GM06990 (cell line): Measurements from ENCODE around the gene DGKB.

Experiments used
- DNase-seq: peaks from one replicate; pipeline ENCODE4 v3.0.0-alpha.2; 2011; ENCODE audit not compliant: insufficient read length; ENCODE audit errors: extremely low read depth
- H3K27me3 ChIP-seq: replicated peaks from 2 replicates; pipeline ENCODE4 v1.6.0; 2011; ENCODE audit warnings: low read length; ENCODE audit not compliant: control insufficient read depth, insufficient read depth
- H3K36me3 ChIP-seq: 2 replicates; pipeline ENCODE4 v1.5.1; 2011; ENCODE audit warnings: low read length; ENCODE audit not compliant: control insufficient read depth, insufficient read depth
- H3K4me3 ChIP-seq: replicated peaks from 2 replicates; pipeline ENCODE4 v1.5.1; 2011; ENCODE audit warnings: low read depth, mild to moderate bottlenecking, control low read depth, low read length
- TF ChIP-seq, protein P1 (sequence below): IDR thresholded peaks from 2 replicates; pipeline ENCODE4 v1.5.1; 2011; ENCODE audit warnings: low read length, control low read depth, mild to moderate bottlenecking, inconsistent platforms; ENCODE audit not compliant: insufficient read depth, poor library complexity, severe bottlenecking

Gene DGKB

GRCh38 chr7:14902589-14903067 lies at the start of gene DGKB:
Gene DGKB, minus strand, starts transcription at chr7:14902751.
- no peak for DNase-seq
- TF ChIP-seq, protein P1, sequence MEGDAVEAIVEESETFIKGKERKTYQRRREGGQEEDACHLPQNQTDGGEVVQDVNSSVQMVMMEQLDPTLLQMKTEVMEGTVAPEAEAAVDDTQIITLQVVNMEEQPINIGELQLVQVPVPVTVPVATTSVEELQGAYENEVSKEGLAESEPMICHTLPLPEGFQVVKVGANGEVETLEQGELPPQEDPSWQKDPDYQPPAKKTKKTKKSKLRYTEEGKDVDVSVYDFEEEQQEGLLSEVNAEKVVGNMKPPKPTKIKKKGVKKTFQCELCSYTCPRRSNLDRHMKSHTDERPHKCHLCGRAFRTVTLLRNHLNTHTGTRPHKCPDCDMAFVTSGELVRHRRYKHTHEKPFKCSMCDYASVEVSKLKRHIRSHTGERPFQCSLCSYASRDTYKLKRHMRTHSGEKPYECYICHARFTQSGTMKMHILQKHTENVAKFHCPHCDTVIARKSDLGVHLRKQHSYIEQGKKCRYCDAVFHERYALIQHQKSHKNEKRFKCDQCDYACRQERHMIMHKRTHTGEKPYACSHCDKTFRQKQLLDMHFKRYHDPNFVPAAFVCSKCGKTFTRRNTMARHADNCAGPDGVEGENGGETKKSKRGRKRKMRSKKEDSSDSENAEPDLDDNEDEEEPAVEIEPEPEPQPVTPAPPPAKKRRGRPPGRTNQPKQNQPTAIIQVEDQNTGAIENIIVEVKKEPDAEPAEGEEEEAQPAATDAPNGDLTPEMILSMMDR = no peak
- H3K4me3 ChIP-seq = no peak within 1 kb of the TSS
- H3K36me3 ChIP-seq = no peaks in the 10 kb centered on the region
- H3K27me3 ChIP-seq = no peaks in the 10 kb centered on the region

DNA sequence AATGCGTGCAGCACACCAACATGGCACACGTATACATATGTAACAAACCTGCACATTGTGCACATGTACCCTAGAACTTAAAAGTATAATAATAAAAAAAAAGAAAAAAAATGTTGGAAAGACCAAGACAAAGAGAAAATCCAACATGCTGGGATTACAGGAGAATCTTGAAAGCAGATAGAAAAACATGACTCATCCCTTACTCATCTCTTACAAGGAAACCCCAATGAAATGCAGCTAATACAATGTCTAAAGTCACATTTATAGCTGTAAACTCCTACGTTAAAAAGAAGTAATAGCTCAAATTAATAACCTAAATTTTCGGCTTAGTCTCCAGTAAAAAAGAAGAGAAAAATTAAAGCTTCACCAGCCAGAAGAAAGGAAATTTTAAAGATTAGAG lies 47.5 kb upstream of the DGKB start:
- H3K27me3 ChIP-seq = no peaks in the 10 kb centered on the region
- H3K36me3 ChIP-seq = no peaks in the 10 kb centered on the region
- no peak overlapping the region for H3K4me3 ChIP-seq
- TF ChIP-seq, protein P1 = no peak
- DNase-seq = no peak

- no peak for DNase-seq
- Histone ChIP-seq H3K4me3 (no peak overlapping the region), H3K36me3 (no peaks in the 10 kb centered on the region), H3K27me3 (no peaks in the 10 kb centered on the region)
- TF ChIP-seq, protein P1 = no peak
Observed at GRCh38 chr7:14938181-14938580, 35.6 kb upstream of the DGKB start.

DNA sequence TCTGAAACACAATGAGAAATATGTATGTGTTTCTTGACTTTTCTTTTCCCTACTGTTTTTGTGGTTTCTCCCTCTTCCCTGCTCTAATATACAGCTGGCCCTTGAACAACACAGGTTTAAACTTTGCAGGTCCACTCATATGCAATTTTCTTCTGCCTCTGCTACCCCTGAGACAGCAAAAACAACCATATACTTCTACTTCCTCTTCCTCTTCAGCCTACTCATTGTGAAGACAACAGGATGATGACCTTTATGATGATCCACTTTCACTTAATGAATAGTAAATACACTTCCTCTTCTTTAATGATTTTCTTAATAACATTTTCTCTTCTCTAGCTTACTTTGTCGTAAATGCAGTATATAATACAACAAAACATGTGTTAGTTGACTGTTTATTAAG lies 35.0 kb upstream of the DGKB start:
- H3K27me3 ChIP-seq = no peaks in the 10 kb centered on the region
- DNase-seq = no peak
- no peak overlapping the region for H3K4me3 ChIP-seq
- TF ChIP-seq, protein P1 = no peak
- H3K36me3 ChIP-seq = no peaks in the 10 kb centered on the region

DNA sequence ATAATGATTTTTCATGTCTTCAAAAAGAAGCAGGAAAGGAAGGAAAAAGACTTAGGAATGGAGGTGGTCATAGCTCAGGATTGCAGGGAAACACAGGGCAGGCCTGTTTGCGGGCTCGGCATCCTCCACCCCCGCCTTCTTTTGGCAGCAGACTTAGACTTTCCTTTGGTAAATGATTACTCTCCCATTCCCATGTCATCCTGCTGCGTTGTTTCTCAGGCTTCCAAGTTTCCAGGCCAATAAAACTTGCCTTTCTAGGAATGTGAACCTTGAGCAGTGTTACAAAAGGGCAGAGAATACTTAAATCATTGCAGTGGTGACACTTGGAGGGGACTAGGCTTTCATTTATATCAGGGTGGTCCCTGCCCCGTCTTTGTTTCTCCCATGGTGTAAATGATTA lies 34.0 kb upstream of the DGKB start:
- DNase-seq = no peak
- H3K27me3 ChIP-seq = no peaks in the 10 kb centered on the region
- no peak overlapping the region for H3K4me3 ChIP-seq
- H3K36me3 ChIP-seq = no peaks in the 10 kb centered on the region
- TF ChIP-seq, protein P1 = no peak

GRCh38 chr7:14934839-14935238 lies 32.3 kb upstream of the DGKB start:
- no peak overlapping the region for H3K4me3 ChIP-seq
- no peak for DNase-seq
- TF ChIP-seq, protein P1 = no peak
- H3K36me3 ChIP-seq = no peaks in the 10 kb centered on the region
- no peaks in the 10 kb centered on the region for H3K27me3 ChIP-seq
